GM23338 (cell line): ENCODE results near the gene CALML3. TPM values are rescaled to one million over a fixed set of nuclear protein-coding genes. Genes with fewer than 3 reads are reported as not detected.

Experiments
- ATAC-seq: fragments of 200-7000 bp; cut with Tn5 transposase; 3 replicates; pipeline ENCODE4 v1.9.1; 2020
- DNase-seq: peaks from one replicate; pipeline ENCODE4 v3.0.0-alpha.2; 2015; ENCODE audit warnings: low spot score
- H2AFZ ChIP-seq: fragments of 200-600 bp; sonication (generic); 2 replicates; pipeline ENCODE4 v1.8.0; 2016; ENCODE audit warnings: antibody characterized with exemption, mild to moderate bottlenecking, moderate library complexity
- H3F3A ChIP-seq: fragments of 200-600 bp; sonication (generic); replicated peaks from 2 replicates; pipeline ENCODE4 v1.8.0; 2017; ENCODE audit warnings: antibody characterized with exemption, mixed run types, low read depth
- H3K27ac ChIP-seq: fragments of 200-600 bp; sonication (generic); 2 replicates; pipeline ENCODE4 v1.6.1; 2016; ENCODE audit warnings: low read depth
- H3K27me3 ChIP-seq: fragments of 200-600 bp; sonication (generic); 2 replicates; pipeline ENCODE4 v1.8.0; 2016; ENCODE audit warnings: mild to moderate bottlenecking, mixed run types, moderate library complexity; ENCODE audit not compliant: insufficient read depth
- H3K36me3 ChIP-seq: fragments of 200-600 bp; sonication (generic); 2 replicates; pipeline ENCODE4 v1.8.0; 2016; ENCODE audit warnings: mild to moderate bottlenecking; ENCODE audit not compliant: insufficient read depth
- H3K4me1 ChIP-seq: fragments of 200-600 bp; sonication (generic); 2 replicates; pipeline ENCODE4 v1.8.0; 2016; ENCODE audit warnings: mild to moderate bottlenecking, moderate library complexity; ENCODE audit not compliant: insufficient read depth
- H3K4me2 ChIP-seq: fragments of 200-600 bp; sonication (generic); 2 replicates; pipeline ENCODE4 v1.7.1; 2017; ENCODE audit warnings: mixed run types
- H3K4me3 ChIP-seq: fragments of 200-600 bp; sonication (generic); 2 replicates; pipeline ENCODE4 v1.6.1; 2016; ENCODE audit warnings: mixed run types
- H3K79me2 ChIP-seq: fragments of 200-600 bp; sonication (generic); replicated peaks from 2 replicates; pipeline ENCODE4 v1.8.0; 2017; ENCODE audit warnings: mild to moderate bottlenecking; ENCODE audit not compliant: insufficient read depth
- H3K9me2 ChIP-seq: fragments of 200-600 bp; sonication (generic); 2 replicates; pipeline ENCODE4 v1.8.0; 2017; ENCODE audit not compliant: insufficient read depth
- H4K20me1 ChIP-seq: fragments of 200-600 bp; sonication (generic); replicated peaks from 2 replicates; pipeline ENCODE4 v1.8.0; 2017; ENCODE audit warnings: mild to moderate bottlenecking; ENCODE audit not compliant: insufficient read depth
- H3K27ac Mint-ChIP-seq: 2 replicates; pipeline ENCODE4 v1.8.0; 2020; ENCODE audit warnings: inconsistent platforms, mild to moderate bottlenecking, moderate library complexity, mixed read lengths
- H3K27me3 Mint-ChIP-seq: 3 replicates; pipeline ENCODE4 v1.8.0; 2022; ENCODE audit warnings: low read depth, mild to moderate bottlenecking, moderate library complexity, mixed read lengths, inconsistent platforms; ENCODE audit not compliant: insufficient read depth, poor library complexity
- H3K36me3 Mint-ChIP-seq: 3 replicates; pipeline ENCODE4 v1.8.0; 2021; ENCODE audit warnings: low read depth, mild to moderate bottlenecking, inconsistent platforms, moderate library complexity, mixed read lengths
- H3K4me1 Mint-ChIP-seq: 3 replicates; pipeline ENCODE4 v1.8.0; 2020; ENCODE audit warnings: mild to moderate bottlenecking, inconsistent platforms, mixed read lengths
- H3K4me3 Mint-ChIP-seq: 3 replicates; pipeline ENCODE4 v1.8.0; 2021; ENCODE audit warnings: moderate library complexity, mild to moderate bottlenecking, inconsistent platforms, mixed read lengths
- H3K9me3 Mint-ChIP-seq: 3 replicates; pipeline ENCODE4 v1.8.0; 2020; ENCODE audit warnings: moderate library complexity, mild to moderate bottlenecking, inconsistent platforms, mixed read lengths
- EZH2 ChIP-seq: fragments of 200-600 bp; sonication (generic); IDR thresholded peaks from one replicate; pipeline ENCODE4 v1.8.0; 2017; ENCODE audit warnings: antibody characterized with exemption, mild to moderate bottlenecking, low read depth; ENCODE audit not compliant: unreplicated experiment
- POLR2AphosphoS5 ChIP-seq: IDR thresholded peaks from 2 replicates; pipeline ENCODE4 v1.6.1; 2016; ENCODE audit warnings: antibody characterized with exemption, low read depth
- STAT1 ChIP-seq: IDR thresholded peaks from one replicate; pipeline ENCODE4 v1.6.1; 2016; ENCODE audit warnings: antibody characterized with exemption; ENCODE audit not compliant: unreplicated experiment
- polyA plus RNA-seq: library from polyadenylated mRNA; unstranded; fragments of >200 nt; fragmentation: Nextera tagmentation; extraction: Ambion mirVana; gene quantifications from 2 replicates; pipeline ENCODE4 v1.2.1, GENCODE V29; 2016
- total RNA-seq: library from RNA; depleted of rRNA; stranded (reverse); fragments of >200 nt; shearing (Covaris generic); gene quantifications from 2 replicates; pipeline ENCODE4 v1.2.3, GENCODE V29; 2014
- TF ChIP-seq, protein P1 (sequence below): IDR thresholded peaks from one replicate; pipeline ENCODE4 v1.6.1; 2018; ENCODE audit warnings: antibody characterized with exemption; ENCODE audit not compliant: unreplicated experiment
- TF ChIP-seq, protein P2 (sequence below): fragments of 250-450 bp; sonication (Bioruptor Pico); IDR thresholded peaks from 2 replicates; pipeline ENCODE4 v1.5.0; 2020; ENCODE audit warnings: mild to moderate bottlenecking, moderate library complexity

The CALML3 gene
- total and polyA plus RNA-seq, 2 experiments from 2014 or later = not detected

DNA sequence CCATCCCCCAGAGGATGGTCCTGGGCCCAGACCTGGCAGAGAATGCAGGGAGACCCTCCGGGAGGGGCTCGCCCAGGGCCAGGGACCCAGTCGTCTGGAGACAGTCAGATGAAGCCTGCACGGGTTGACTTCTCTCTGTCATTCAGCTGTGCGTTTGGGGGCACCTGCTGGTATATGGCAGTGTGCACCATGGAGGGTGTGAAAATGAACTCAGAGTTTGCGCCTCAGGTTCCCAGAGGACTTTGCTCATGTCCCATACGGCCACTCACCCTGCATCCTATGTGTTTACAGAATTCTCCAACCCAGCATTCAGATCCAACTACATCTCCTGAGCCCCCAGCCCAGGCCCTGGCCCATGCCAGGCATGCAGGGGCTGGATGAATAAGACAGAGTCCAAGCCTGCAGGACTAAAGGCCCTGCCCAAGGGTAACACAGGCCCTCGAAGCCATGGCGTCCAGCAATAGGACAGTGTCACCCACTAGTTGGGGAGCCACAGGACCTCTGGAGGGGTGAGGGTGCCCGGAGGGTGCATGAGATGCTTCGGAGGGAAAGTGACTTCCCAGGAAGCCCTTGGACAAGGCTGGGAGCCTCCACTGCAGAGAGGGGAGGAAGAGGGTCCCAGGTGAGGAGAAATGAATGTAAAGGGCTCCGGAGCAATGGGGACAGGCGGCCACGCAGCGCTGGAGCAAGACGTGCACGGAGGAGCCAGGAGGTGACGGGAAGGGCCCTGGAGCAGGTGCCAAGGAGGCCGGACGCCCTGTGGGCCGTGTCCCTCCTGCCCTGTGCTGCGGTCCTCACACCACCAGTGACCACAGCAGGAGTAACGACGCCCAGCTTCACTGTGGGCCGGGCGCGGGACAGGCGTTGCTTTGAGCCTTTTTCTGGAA lies 36.3 kb downstream of the CALML3 start:
- no peak overlapping the region for H2AFZ ChIP-seq
- Mint-ChIP-seq H3K9me3 (no peaks in the 10 kb centered on the region), H3K27ac (no peak overlapping the region), H3K4me1 (peaks cover 17% of the 10 kb centered on the region), H3K4me3 (no peak overlapping the region), H3K36me3 (no peaks in the 10 kb centered on the region; the same call in 2 of the 3 replicates), H3K27me3 (peaks cover 3% of the 10 kb centered on the region)
- H3K4me3 ChIP-seq = no peak overlapping the region
- no peaks in the 10 kb centered on the region; the same call in 1 of the 2 replicates for H3K9me2 ChIP-seq
- no peak for ATAC-seq
- H4K20me1 ChIP-seq = no peaks in the 10 kb centered on the region
- peaks cover 3% of the 10 kb centered on the region; the same call in 1 of the 2 replicates for H3K4me1 ChIP-seq
- H3K79me2 ChIP-seq = no peaks in the 10 kb centered on the region
- no peak overlapping the region for H3K27ac ChIP-seq
- H3F3A ChIP-seq = no peaks in the 10 kb centered on the region
- no peak overlapping the region for H3K4me2 ChIP-seq
- TF ChIP-seq POLR2AphosphoS5 (no peak), STAT1 (no peak)
- H3K27me3 ChIP-seq = no peaks in the 10 kb centered on the region
- DNase-seq = no peak
- H3K36me3 ChIP-seq = no peaks in the 10 kb centered on the region

DNA sequence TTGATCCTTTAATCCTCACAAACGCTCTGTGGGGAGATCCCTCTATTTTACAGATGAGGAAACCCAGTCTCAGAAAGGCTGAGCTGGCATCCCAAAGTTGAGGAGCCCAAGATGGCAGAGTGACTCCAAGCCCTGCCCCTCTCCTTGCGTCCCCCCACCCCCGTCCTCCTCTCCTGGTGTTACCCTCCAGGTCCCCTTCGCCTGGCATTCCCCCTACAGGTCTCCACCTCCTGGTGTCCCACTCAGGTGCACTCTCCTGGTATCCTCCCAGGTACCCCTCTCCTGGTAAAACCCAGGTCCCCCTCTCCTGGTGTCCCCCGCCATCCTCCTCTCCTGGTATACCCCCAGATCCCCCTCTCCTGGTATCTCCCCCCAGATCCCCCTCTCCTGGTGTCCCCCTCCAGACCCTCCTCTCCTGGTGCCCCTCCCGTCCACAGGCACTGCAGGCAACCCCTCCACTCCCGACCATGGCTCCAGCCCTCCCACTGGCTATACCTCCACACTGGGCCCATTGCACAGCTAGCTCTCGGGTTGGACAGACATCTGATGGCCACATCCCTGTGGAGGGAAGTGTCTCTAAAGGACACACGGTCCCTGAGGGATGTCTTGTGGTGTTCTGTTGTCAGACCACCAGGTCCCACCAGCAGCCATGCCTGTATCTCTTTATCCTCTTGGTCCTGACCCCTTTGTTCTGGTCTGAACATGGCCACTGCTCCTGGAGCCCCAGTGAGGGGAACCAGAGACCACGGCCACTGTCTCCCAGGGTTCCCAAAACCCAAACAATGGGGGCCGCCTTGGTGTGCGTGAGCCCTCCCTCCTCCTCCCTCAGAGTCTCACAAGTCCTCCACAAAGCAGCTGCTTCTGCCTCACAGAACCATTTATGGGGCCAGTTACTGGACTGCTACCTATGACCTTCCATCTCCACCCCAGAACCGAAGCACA lies 37.2 kb downstream of the CALML3 start:
- no peak overlapping the region for H3K4me3 Mint-ChIP-seq

More for the DNA sequence above, 37.2 kb downstream of the CALML3 start:
- H4K20me1 ChIP-seq = no peaks in the 10 kb centered on the region
- no peak overlapping the region for H3K4me3 ChIP-seq
- H3K36me3 ChIP-seq = no peaks in the 10 kb centered on the region
- H3K27ac ChIP-seq = no peak overlapping the region
- Mint-ChIP-seq H3K27ac (no peak overlapping the region), H3K4me1 (peaks cover 17% of the 10 kb centered on the region), H3K36me3 (no peaks in the 10 kb centered on the region; the same call in 2 of the 3 replicates), H3K9me3 (no peaks in the 10 kb centered on the region), H3K27me3 (peaks cover 2% of the 10 kb centered on the region)
- H3K4me2 ChIP-seq = no peak overlapping the region
- no peak for DNase-seq
- peaks cover 3% of the 10 kb centered on the region; the same call in 1 of the 2 replicates for H3K4me1 ChIP-seq
- no peaks in the 10 kb centered on the region for H3K27me3 ChIP-seq
- H3K79me2 ChIP-seq = no peaks in the 10 kb centered on the region
- ATAC-seq = no peak
- no peaks in the 10 kb centered on the region for H3F3A ChIP-seq
- no peak overlapping the region for H2AFZ ChIP-seq
- TF ChIP-seq, protein P1, sequence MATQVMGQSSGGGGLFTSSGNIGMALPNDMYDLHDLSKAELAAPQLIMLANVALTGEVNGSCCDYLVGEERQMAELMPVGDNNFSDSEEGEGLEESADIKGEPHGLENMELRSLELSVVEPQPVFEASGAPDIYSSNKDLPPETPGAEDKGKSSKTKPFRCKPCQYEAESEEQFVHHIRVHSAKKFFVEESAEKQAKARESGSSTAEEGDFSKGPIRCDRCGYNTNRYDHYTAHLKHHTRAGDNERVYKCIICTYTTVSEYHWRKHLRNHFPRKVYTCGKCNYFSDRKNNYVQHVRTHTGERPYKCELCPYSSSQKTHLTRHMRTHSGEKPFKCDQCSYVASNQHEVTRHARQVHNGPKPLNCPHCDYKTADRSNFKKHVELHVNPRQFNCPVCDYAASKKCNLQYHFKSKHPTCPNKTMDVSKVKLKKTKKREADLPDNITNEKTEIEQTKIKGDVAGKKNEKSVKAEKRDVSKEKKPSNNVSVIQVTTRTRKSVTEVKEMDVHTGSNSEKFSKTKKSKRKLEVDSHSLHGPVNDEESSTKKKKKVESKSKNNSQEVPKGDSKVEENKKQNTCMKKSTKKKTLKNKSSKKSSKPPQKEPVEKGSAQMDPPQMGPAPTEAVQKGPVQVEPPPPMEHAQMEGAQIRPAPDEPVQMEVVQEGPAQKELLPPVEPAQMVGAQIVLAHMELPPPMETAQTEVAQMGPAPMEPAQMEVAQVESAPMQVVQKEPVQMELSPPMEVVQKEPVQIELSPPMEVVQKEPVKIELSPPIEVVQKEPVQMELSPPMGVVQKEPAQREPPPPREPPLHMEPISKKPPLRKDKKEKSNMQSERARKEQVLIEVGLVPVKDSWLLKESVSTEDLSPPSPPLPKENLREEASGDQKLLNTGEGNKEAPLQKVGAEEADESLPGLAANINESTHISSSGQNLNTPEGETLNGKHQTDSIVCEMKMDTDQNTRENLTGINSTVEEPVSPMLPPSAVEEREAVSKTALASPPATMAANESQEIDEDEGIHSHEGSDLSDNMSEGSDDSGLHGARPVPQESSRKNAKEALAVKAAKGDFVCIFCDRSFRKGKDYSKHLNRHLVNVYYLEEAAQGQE = no peak
- TF ChIP-seq, protein P2, sequence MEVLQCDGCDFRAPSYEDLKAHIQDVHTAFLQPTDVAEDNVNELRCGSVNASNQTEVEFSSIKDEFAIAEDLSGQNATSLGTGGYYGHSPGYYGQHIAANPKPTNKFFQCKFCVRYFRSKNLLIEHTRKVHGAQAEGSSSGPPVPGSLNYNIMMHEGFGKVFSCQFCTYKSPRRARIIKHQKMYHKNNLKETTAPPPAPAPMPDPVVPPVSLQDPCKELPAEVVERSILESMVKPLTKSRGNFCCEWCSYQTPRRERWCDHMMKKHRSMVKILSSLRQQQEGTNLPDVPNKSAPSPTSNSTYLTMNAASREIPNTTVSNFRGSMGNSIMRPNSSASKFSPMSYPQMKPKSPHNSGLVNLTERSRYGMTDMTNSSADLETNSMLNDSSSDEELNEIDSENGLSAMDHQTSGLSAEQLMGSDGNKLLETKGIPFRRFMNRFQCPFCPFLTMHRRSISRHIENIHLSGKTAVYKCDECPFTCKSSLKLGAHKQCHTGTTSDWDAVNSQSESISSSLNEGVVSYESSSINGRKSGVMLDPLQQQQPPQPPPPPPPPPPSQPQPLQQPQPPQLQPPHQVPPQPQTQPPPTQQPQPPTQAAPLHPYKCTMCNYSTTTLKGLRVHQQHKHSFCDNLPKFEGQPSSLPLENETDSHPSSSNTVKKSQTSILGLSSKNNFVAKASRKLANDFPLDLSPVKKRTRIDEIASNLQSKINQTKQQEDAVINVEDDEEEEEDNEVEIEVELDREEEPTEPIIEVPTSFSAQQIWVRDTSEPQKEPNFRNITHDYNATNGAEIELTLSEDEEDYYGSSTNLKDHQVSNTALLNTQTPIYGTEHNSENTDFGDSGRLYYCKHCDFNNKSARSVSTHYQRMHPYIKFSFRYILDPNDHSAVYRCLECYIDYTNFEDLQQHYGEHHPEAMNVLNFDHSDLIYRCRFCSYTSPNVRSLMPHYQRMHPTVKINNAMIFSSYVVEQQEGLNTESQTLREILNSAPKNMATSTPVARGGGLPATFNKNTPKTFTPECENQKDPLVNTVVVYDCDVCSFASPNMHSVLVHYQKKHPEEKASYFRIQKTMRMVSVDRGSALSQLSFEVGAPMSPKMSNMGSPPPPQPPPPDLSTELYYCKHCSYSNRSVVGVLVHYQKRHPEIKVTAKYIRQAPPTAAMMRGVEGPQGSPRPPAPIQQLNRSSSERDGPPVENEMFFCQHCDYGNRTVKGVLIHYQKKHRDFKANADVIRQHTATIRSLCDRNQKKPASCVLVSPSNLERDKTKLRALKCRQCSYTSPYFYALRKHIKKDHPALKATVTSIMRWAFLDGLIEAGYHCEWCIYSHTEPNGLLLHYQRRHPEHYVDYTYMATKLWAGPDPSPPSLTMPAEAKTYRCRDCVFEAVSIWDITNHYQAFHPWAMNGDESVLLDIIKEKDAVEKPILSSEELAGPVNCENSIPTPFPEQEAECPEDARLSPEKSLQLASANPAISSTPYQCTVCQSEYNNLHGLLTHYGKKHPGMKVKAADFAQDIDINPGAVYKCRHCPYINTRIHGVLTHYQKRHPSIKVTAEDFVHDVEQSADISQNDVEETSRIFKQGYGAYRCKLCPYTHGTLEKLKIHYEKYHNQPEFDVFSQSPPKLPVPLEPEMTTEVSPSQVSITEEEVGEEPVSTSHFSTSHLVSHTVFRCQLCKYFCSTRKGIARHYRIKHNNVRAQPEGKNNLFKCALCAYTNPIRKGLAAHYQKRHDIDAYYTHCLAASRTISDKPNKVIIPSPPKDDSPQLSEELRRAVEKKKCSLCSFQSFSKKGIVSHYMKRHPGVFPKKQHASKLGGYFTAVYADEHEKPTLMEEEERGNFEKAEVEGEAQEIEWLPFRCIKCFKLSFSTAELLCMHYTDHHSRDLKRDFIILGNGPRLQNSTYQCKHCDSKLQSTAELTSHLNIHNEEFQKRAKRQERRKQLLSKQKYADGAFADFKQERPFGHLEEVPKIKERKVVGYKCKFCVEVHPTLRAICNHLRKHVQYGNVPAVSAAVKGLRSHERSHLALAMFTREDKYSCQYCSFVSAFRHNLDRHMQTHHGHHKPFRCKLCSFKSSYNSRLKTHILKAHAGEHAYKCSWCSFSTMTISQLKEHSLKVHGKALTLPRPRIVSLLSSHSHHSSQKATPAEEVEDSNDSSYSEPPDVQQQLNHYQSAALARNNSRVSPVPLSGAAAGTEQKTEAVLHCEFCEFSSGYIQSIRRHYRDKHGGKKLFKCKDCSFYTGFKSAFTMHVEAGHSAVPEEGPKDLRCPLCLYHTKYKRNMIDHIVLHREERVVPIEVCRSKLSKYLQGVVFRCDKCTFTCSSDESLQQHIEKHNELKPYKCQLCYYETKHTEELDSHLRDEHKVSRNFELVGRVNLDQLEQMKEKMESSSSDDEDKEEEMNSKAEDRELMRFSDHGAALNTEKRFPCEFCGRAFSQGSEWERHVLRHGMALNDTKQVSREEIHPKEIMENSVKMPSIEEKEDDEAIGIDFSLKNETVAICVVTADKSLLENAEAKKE (CRISPR knock-in tag) = no peak
- no peak for TF ChIP-seq EZH2
- H3K9me2 ChIP-seq = no peaks in the 10 kb centered on the region; the same call in 1 of the 2 replicates
